ENCODE measurements around the gene SUSD1.
"Not testable (repeated sequence)": the region's sequence is repeated elsewhere in the genome, so short reads cannot be mapped to it uniquely, and the experiment has no call there.

The SUSD1 gene

GRCh38 chr9:112149211-112149610, 25.9 kb downstream of the SUSD1 start:
- TF ChIP-seq CTCF (IDR thresholded peaks at IDR 0.05; ENCODE audit: control insufficient read depth, insufficient read depth, low read depth, low read length, missing control alignments): no peak

GRCh38 chr9:112145886-112146285, 29.2 kb downstream of the SUSD1 start:
- no peak for TF ChIP-seq CTCF (IDR thresholded peaks at IDR 0.05; ENCODE audit: control insufficient read depth, insufficient read depth, low read depth, low read length, missing control alignments)
- no peak overlapping the region for H3K4me3 ChIP-seq (ENCODE audit: control insufficient read depth, low read depth, low read length)
- DNase-seq (ENCODE audit: low read depth): no peak

More at GRCh38 chr9:112149211-112149610, 25.9 kb downstream of the SUSD1 start:
- no peak overlapping the region for H3K4me3 ChIP-seq (ENCODE audit: control insufficient read depth, low read depth, low read length)
- no peak for DNase-seq (ENCODE audit: low read depth)

- no peak for DNase-seq (ENCODE audit: low read depth)
- H3K4me3 ChIP-seq (ENCODE audit: control insufficient read depth, low read depth, low read length): no peak overlapping the region
- TF ChIP-seq CTCF (IDR thresholded peaks at IDR 0.05; ENCODE audit: control insufficient read depth, insufficient read depth, low read depth, low read length, missing control alignments): no peak
These were observed 30.3 kb downstream of the SUSD1 start for GRCh38 chr9:112144807-112145206.

GRCh38 chr9:112142420-112142819, 32.7 kb downstream of the SUSD1 start:
- no peak for TF ChIP-seq CTCF (IDR thresholded peaks at IDR 0.05; ENCODE audit: control insufficient read depth, insufficient read depth, low read depth, low read length, missing control alignments)
- DNase-seq (ENCODE audit: low read depth): no peak
- H3K4me3 ChIP-seq (ENCODE audit: control insufficient read depth, low read depth, low read length): no peak overlapping the region

- DNase-seq (ENCODE audit: low read depth): no peak
- no peak overlapping the region for H3K4me3 ChIP-seq (ENCODE audit: control insufficient read depth, low read depth, low read length)
- no peak for TF ChIP-seq CTCF (IDR thresholded peaks at IDR 0.05; ENCODE audit: control insufficient read depth, insufficient read depth, low read depth, low read length, missing control alignments)
These were observed 34.2 kb downstream of the SUSD1 start for GRCh38 chr9:112140936-112141335.

- no peak for TF ChIP-seq CTCF (IDR thresholded peaks at IDR 0.05; ENCODE audit: control insufficient read depth, insufficient read depth, low read depth, low read length, missing control alignments)
- no peak for DNase-seq (ENCODE audit: low read depth)
- H3K4me3 ChIP-seq (ENCODE audit: control insufficient read depth, low read depth, low read length): no peak overlapping the region
These were observed 38.0 kb downstream of the SUSD1 start for GRCh38 chr9:112137066-112137465.

- no peak for TF ChIP-seq CTCF (IDR thresholded peaks at IDR 0.05; ENCODE audit: control insufficient read depth, insufficient read depth, low read depth, low read length, missing control alignments)
- DNase-seq (ENCODE audit: low read depth): no peak
- no peak overlapping the region for H3K4me3 ChIP-seq (ENCODE audit: control insufficient read depth, low read depth, low read length)
These were observed 39.4 kb downstream of the SUSD1 start for GRCh38 chr9:112135706-112136105.

- H3K4me3 ChIP-seq (ENCODE audit: control insufficient read depth, low read depth, low read length); DNase-seq (ENCODE audit: low read depth): not testable (repeated sequence)
These were observed 41.3 kb downstream of the SUSD1 start for GRCh38 chr9:112133806-112134205.
